GM12878 (cell line): ENCODE data around the gene AGPAT2. TPM values are rescaled to one million over a fixed set of nuclear protein-coding genes. Genes with fewer than 3 reads are reported as not detected.

Experiments
- ATAC-seq: fragments of 200-7000 bp; cut with Tn5 transposase; 3 replicates; pipeline ENCODE4 v1.9.1; 2020; ENCODE audit warnings: mild to moderate bottlenecking, moderate library complexity
- BruUV-seq: library from RNA; stranded (reverse); fragments of 400-500 nt; replicated peaks from 2 replicates; lab custom pipeline; 2021; lab: Mats Ljungman, UMichigan
- CTCF ChIA-PET: fragments of 300-600 bp; sonication (Branson Sonifier 250); formaldehyde crosslinking; extraction: SDS; loops from one replicate; lab custom pipeline; 2021; ENCODE audit warnings: inconsistent platforms; lab: Yijun Ruan, JAX
- POLR2A ChIA-PET: fragments of 350-600 bp; formaldehyde crosslinking; extraction: SDS; loops from one replicate; lab custom pipeline; 2021; ENCODE audit warnings: inconsistent platforms; lab: Charles Lee
- RAD21 ChIA-PET: fragments of 300-600 bp; sonication (Branson Sonifier 250); formaldehyde crosslinking; loops from one replicate; lab custom pipeline; 2023; ENCODE audit warnings: antibody characterized with exemption; ENCODE audit not compliant: unreplicated experiment; lab: Charles Lee
- SMC1A ChIA-PET: fragments of 300-600 bp; sonication (Branson Sonifier 250); formaldehyde crosslinking; loops from one replicate; lab custom pipeline; 2023; ENCODE audit not compliant: unreplicated experiment, uncharacterized antibody; lab: Charles Lee
- DNase-seq: peaks from one replicate; pipeline ENCODE4 v3.0.0-alpha.2; 2011; ENCODE audit warnings: low read depth, low spot score
- FAIRE-seq: peaks from 3 replicates; lab custom pipeline; 2011; peaks lifted over from hg19 to GRCh38; lab: Jason Lieb, UNC
- H2AFZ ChIP-seq: 2 replicates; pipeline ENCODE4 v1.6.0; 2011; ENCODE audit warnings: low read depth, low read length, control low read depth; ENCODE audit not compliant: control insufficient read depth
- H3K27ac ChIP-seq: 2 replicates; pipeline ENCODE4 v1.5.1; 2011; ENCODE audit warnings: control low read depth; ENCODE audit not compliant: control insufficient read depth, insufficient read depth
- H3K27me3 ChIP-seq, 2 experiments: replicated peaks in 1 of 2; 2 replicates each; pipeline versions ENCODE4 v1.6.0 to v1.6.1; 2011; ENCODE audit warnings: low read length in 1 of 2; ENCODE audit not compliant: control insufficient read depth in 2 of 2, insufficient read depth in 2 of 2
- H3K36me3 ChIP-seq, 2 experiments: 2 replicates each; pipeline ENCODE4 v1.5.1; 2011; ENCODE audit warnings: low read length in 1 of 2; ENCODE audit not compliant: control insufficient read depth in 2 of 2, insufficient read depth in 2 of 2
- H3K4me1 ChIP-seq: 2 replicates; pipeline ENCODE4 v1.6.1; 2011; ENCODE audit warnings: mild to moderate bottlenecking, low read length, moderate library complexity, mixed read lengths; ENCODE audit not compliant: control insufficient read depth, insufficient read depth
- H3K4me2 ChIP-seq: 2 replicates; pipeline ENCODE4 v1.6.0; 2011; ENCODE audit warnings: control low read depth; ENCODE audit not compliant: control insufficient read depth, insufficient read depth
- H3K4me3 ChIP-seq: fragments of 200-600 bp; sonication (generic); 2 replicates; pipeline ENCODE4 v1.5.1; 2016
- H3K79me2 ChIP-seq: 2 replicates; pipeline ENCODE4 v1.6.0; 2011; ENCODE audit warnings: low read length; ENCODE audit not compliant: control insufficient read depth, insufficient read depth
- H3K9ac ChIP-seq: 2 replicates; pipeline ENCODE4 v1.8.0; 2011; ENCODE audit warnings: low read length, control low read depth, mixed read lengths; ENCODE audit not compliant: control insufficient read depth, insufficient read depth
- H3K9me3 ChIP-seq: replicated peaks from 3 replicates; pipeline ENCODE4 v1.5.1; 2011; ENCODE audit warnings: mild to moderate bottlenecking, low read length; ENCODE audit not compliant: control insufficient read depth, insufficient read depth
- H4K20me1 ChIP-seq: 2 replicates; pipeline ENCODE4 v1.6.0; 2011; ENCODE audit not compliant: control insufficient read depth, insufficient read depth
- ATF2 ChIP-seq: IDR thresholded peaks from 2 replicates; pipeline ENCODE4 v1.6.1; 2012; ENCODE audit warnings: low read length, inconsistent platforms
- ATF7 ChIP-seq: fragments of 450-650 bp; IDR thresholded peaks from 2 replicates; pipeline ENCODE4 v1.6.1; 2016; ENCODE audit warnings: low read depth, mild to moderate bottlenecking
- BHLHE40 ChIP-seq, 2 experiments: fragments of 450-650 bp in 1 of 2; IDR thresholded peaks; 2 replicates each; pipeline ENCODE4 v1.6.1; 2011 to 2017; ENCODE audit warnings: low read depth in 2 of 2, borderline replicate concordance in 1 of 2, improper control_type of control experiment in 1 of 2, low read length in 1 of 2, mild to moderate bottlenecking in 1 of 2
- EGR1 ChIP-seq, 2 experiments: IDR thresholded peaks; 1 replicate in 1 of 2; 2 replicates in 1 of 2; pipeline ENCODE4 v1.6.1; 2011 to 2012; ENCODE audit warnings: low read depth in 2 of 2, low read length in 2 of 2, borderline replicate concordance in 1 of 2, mild to moderate bottlenecking in 1 of 2, moderate library complexity in 1 of 2
- POLR2A ChIP-seq: IDR thresholded peaks from 2 replicates; pipeline ENCODE4 v1.6.1; 2011; ENCODE audit warnings: low read depth, mild to moderate bottlenecking, low read length
- WGBS: methylation state at CpG from one replicate; pipeline ENCODE4 v1.1.6; 2016; ENCODE audit warnings: low lambda C conversion rate; ENCODE audit not compliant: insufficient replicate concordance, insufficient coverage; ENCODE audit errors: missing lambda C conversion rate; 5-methylcytosine and 5-hydroxymethylcytosine counted together
- in situ Hi-C: fragments of 300-500 bp; cut with MboI; formaldehyde crosslinking; loops from 9 replicates; pipeline ENCODE4 v1.14.3; 2018; ENCODE audit warnings: mixed read lengths
- intact Hi-C: fragments of 100-400 bp; cut with micrococcal nuclease; formaldehyde crosslinking; loops from one replicate; pipeline ENCODE4 v1.14.2; 2022; ENCODE audit not compliant: unreplicated experiment
- polyA plus RNA-seq, 11 experiments: library from polyadenylated mRNA; depleted of rRNA in 4 of 11; unstranded in 6 of 11; stranded (reverse) in 5 of 11; fragments of >200 nt; fragmentation: Nextera tagmentation in 4 of 11; fragmentation: Illumina TruSeq in 1 of 11; extraction: Ambion mirVana in 4 of 11; extraction: Trizol in 1 of 11; gene quantifications; 1 replicate in 1 of 11; 2 replicates in 10 of 11; pipeline versions ENCODE4 v1.2.1 to v1.2.3, GENCODE V29; 2011 to 2016; ENCODE audit warnings: inconsistent platforms in 2 of 11, missing spikeins in 2 of 11, low read depth in 1 of 11
- total RNA-seq, 4 experiments: library from RNA; depleted of rRNA in 3 of 4; stranded (reverse); fragments of >200 nt in 3 of 4; fragmentation: Illumina TruSeq in 1 of 4; extraction: Trizol in 1 of 4; gene quantifications; 2 replicates each; pipeline versions ENCODE4 v1.2.1 to v1.2.3, GENCODE V29; 2013 to 2021

The AGPAT2 gene
- total and polyA plus RNA-seq, 10 of the 15 experiments (the other 5 are each of a cell fraction or from before 2014, with no cell fraction given): 0.10 to 28.5 (median 18.2) TPM

DNA sequence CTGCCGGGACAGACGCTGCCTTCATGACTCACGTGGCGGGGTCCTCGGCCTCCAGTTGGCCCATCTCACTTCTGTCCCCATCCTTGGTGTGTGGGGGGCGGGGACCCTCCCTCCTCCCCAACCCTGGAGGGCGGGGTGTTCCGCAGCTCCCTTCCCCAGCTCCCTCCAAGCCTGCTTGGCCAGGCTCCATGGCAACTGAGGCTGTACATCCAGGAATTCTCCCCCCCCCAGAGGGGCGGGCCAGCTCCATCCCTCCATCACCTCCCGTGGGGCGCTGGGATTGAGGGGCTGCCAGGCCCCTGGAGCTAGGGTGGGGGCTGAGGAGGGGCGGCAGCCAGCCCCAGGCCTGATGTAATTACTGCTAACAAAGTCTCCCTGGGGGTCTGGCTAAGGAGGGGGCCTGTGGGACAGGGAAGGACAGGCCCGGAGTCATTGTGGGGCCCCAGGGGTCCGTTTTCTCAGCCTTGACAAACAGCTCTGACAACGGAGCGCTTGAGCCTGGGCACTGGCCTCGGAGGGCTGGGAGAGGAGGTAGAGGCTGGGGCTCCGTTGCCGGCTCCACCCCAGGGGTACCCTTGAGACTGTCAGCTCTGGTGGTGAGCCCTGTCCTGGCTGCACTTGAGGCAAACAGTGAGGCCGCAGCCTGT lies 33.1 kb upstream of the AGPAT2 start:
- Histone ChIP-seq H3K27me3 (no peaks in the 10 kb centered on the region), H3K4me3 (no peak overlapping the region), H3K4me2 (no peak overlapping the region), H3K9me3 (no peaks in the 10 kb centered on the region), H3K9ac (no peak overlapping the region), H4K20me1 (peaks cover 4% of the 10 kb centered on the region; the same call in 1 of the 2 replicates), H3K4me1 (no peaks in the 10 kb centered on the region; the same call in 1 of the 2 replicates), H2AFZ (no peak overlapping the region), H3K36me3 (peaks cover 14 to 22% of the 10 kb centered on the region in 2 experiments), H3K79me2 (peaks cover 1% of the 10 kb centered on the region; the same call in 1 of the 2 replicates), H3K27ac (no peak overlapping the region)
- BruUV-seq: no TSS peak
- DNase-seq (no peak), ATAC-seq (no peak), FAIRE-seq (no peak)
- in situ Hi-C loops: no loop called here
- intact Hi-C loops: no loop called here
- no peak for TF ChIP-seq EGR1 (IDR thresholded peaks at IDR 0.05; ENCODE audit: borderline replicate concordance in 1 of 2, low read depth in 2 of 2, low read length in 2 of 2)
- TF ChIP-seq POLR2A: peak; percentile 21
- TF ChIP-seq ATF2: no peak
- TF ChIP-seq ATF7: no peak
- no peak for TF ChIP-seq BHLHE40 (IDR thresholded peaks at IDR 0.05; ENCODE audit: borderline replicate concordance in 1 of 2, low read depth in 2 of 2, low read length in 1 of 2)
- CTCF ChIA-PET: no interaction called here
- SMC1A ChIA-PET: no interaction called here
- POLR2A ChIA-PET: no interaction called here
- WGBS: 66% methylated on average over 19 of the region's 20 CpGs
- RAD21 ChIA-PET: no interaction called here
